ENCODE measurements around the gene SLC47A2.

The SLC47A2 gene

DNA sequence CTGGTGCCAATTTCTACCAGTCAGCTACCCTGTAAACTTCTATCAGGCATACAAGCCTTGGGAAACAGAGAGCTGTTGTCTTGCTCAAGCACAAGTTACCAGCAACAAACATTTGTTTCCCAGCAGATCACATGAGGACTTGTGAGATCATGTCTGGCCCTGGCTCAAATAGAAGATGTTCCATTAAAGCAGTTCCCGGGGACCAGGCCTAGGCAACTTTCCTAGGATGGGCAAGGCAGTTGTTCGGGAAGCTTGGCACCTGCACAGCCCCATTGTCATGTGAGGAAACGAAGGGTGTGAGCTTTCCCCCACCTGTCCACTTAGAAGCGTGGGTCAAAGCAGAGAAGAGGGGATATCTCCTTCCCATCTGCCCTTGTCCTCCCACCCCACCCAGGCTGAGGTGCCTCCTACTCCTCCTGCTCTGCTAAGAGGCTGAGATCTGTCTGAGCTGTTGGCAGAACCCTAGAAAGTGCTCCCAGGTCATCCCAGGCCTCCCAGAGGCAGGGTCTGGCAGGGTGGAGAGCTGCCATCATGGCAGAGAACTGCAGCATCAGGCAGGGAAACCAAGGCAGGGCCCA, 11.2 kb upstream of the SLC47A2 start:
- Histone ChIP-seq H3K27me3 (ENCODE audit: low read depth, low read length) (no peaks in the 10 kb centered on the region), H3K4me1 (ENCODE audit: low read length) (no peaks in the 10 kb centered on the region), H4K20me1 (ENCODE audit: insufficient read depth, low read length) (no peaks in the 10 kb centered on the region), H2AFZ (ENCODE audit: low read depth, low read length) (no peak overlapping the region), H3K4me3 (ENCODE audit: low read length) (no peak overlapping the region), H3K27ac (ENCODE audit: low read length) (no peak overlapping the region), H3K9ac (ENCODE audit: low read length) (no peak overlapping the region), H3K4me2 (ENCODE audit: low read length) (no peak overlapping the region), H3K79me2 (ENCODE audit: low read length) (no peaks in the 10 kb centered on the region), H3K9me3 (ENCODE audit: insufficient read depth, low read length) (no peaks in the 10 kb centered on the region), H3K36me3 (replicated peaks; ENCODE audit: low read depth, low read length) (no peaks in the 10 kb centered on the region)
- no peak for TF ChIP-seq EZH2phosphoT487 (IDR thresholded peaks at IDR 0.05; ENCODE audit: low read depth)

GRCh38 chr17:19726631-19727376, 10.4 kb upstream of the SLC47A2 start:
- no peak for TF ChIP-seq EZH2phosphoT487 (IDR thresholded peaks at IDR 0.05; ENCODE audit: low read depth)
- no peak for TF ChIP-seq CTCF (IDR thresholded peaks at IDR 0.05; ENCODE audit: low read depth, low read length)
- no peaks in the 10 kb centered on the region for H4K20me1 ChIP-seq (ENCODE audit: insufficient read depth, low read length)
- H3K4me3 ChIP-seq (ENCODE audit: low read length) = no peak overlapping the region
- no peaks in the 10 kb centered on the region for H3K4me1 ChIP-seq (ENCODE audit: low read length)
- no peaks in the 10 kb centered on the region for H3K79me2 ChIP-seq (ENCODE audit: low read length)
- H2AFZ ChIP-seq (ENCODE audit: low read depth, low read length) = no peak overlapping the region
- H3K9ac ChIP-seq (ENCODE audit: low read length) = no peak overlapping the region
- no peaks in the 10 kb centered on the region for H3K9me3 ChIP-seq (ENCODE audit: insufficient read depth, low read length)
- H3K27me3 ChIP-seq (ENCODE audit: low read depth, low read length) = no peaks in the 10 kb centered on the region
- no peak overlapping the region for H3K4me2 ChIP-seq (ENCODE audit: low read length)
- no peaks in the 10 kb centered on the region for H3K36me3 ChIP-seq (replicated peaks; ENCODE audit: low read depth, low read length)
- H3K27ac ChIP-seq (ENCODE audit: low read length) = no peak overlapping the region

DNA sequence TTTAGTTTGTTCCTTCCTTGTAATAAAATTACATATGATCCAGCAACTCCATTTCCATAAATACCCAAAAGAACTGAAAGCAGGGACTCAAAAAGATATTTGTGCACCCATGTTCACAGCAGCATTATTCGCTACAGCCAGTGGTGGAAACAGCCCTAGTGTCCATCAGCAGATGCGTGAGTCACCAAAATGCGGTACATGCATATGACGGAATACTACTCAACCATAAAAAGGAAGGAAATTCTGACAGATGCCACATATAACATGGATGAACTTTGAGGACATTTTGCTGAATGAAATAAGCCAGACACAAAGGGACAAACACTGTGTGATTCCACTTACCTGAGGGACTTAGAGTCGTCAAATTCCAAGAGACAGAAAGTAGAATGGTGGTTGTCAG, 9.1 kb upstream of the SLC47A2 start:
- H3K27me3 ChIP-seq (ENCODE audit: low read depth, low read length) = no peaks in the 10 kb centered on the region
- no peaks in the 10 kb centered on the region for H3K9me3 ChIP-seq (ENCODE audit: insufficient read depth, low read length)
- H3K4me2 ChIP-seq (ENCODE audit: low read length) = no peak overlapping the region
- H3K9ac ChIP-seq (ENCODE audit: low read length) = no peak overlapping the region
- H4K20me1 ChIP-seq (ENCODE audit: insufficient read depth, low read length) = no peaks in the 10 kb centered on the region
- no peaks in the 10 kb centered on the region for H3K79me2 ChIP-seq (ENCODE audit: low read length)
- no peak overlapping the region for H3K27ac ChIP-seq (ENCODE audit: low read length)
- no peak overlapping the region for H3K4me3 ChIP-seq (ENCODE audit: low read length)
- H3K36me3 ChIP-seq (replicated peaks; ENCODE audit: low read depth, low read length) = no peaks in the 10 kb centered on the region
- TF ChIP-seq CTCF (IDR thresholded peaks at IDR 0.05; ENCODE audit: low read depth, low read length) (no peak), EZH2phosphoT487 (IDR thresholded peaks at IDR 0.05; ENCODE audit: low read depth) (no peak)
- H2AFZ ChIP-seq (ENCODE audit: low read depth, low read length) = no peak overlapping the region
- H3K4me1 ChIP-seq (ENCODE audit: low read length) = no peaks in the 10 kb centered on the region

DNA sequence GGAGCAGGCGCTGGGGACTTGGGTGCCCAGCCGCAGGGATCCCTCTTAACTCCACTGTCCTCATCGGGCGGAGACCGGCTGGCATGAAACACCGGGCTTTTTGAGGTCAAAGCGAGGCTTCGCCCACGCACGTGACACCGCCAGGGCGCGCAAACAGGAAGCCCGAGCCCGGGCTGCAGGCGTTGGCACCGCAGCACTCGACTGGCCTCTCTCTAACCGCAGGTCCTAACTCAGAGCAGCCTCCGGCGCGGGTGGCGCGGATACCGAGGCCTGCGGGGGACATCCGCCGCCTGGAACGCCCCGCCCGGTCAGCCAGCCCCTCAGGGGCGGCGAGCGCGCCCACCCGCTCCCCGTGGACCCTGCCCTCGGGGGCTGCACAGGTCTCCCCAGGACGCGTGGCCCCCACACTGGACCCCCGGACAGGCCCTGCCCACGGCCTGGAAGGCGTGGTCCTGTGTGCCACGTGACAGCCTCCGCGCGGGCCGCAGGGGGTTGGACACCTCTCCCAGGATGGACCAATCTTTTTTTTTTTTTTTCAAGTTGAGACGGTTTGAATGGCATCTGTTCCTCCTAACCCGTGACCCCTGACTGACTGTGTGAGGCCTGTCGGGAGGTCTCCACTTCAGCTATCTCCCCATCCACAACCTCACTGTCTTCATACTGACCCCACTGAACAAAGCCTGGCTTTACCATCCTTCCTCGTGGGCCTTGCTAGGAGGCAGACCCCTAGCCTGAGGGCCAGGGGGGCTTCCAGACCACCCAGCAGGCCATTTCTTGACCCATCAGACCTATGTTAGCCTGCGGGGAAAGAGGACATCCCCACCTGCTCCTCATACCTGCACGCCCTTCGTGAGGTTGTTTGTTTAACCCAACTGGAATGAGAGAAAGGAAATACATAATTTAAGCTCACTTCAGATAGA, 8.4 kb upstream of the SLC47A2 start:
- Histone ChIP-seq H3K9ac (ENCODE audit: low read length) (no peak overlapping the region), H3K4me3 (ENCODE audit: low read length) (no peak overlapping the region), H3K4me1 (ENCODE audit: low read length) (no peaks in the 10 kb centered on the region), H2AFZ (ENCODE audit: low read depth, low read length) (no peak overlapping the region), H3K27ac (ENCODE audit: low read length) (no peak overlapping the region), H4K20me1 (ENCODE audit: insufficient read depth, low read length) (no peaks in the 10 kb centered on the region), H3K79me2 (ENCODE audit: low read length) (no peaks in the 10 kb centered on the region), H3K9me3 (ENCODE audit: insufficient read depth, low read length) (no peaks in the 10 kb centered on the region), H3K36me3 (replicated peaks; ENCODE audit: low read depth, low read length) (no peaks in the 10 kb centered on the region), H3K4me2 (ENCODE audit: low read length) (no peak overlapping the region), H3K27me3 (ENCODE audit: low read depth, low read length) (no peaks in the 10 kb centered on the region)
- no peak for TF ChIP-seq EZH2phosphoT487 (IDR thresholded peaks at IDR 0.05; ENCODE audit: low read depth)
- TF ChIP-seq CTCF (IDR thresholded peaks at IDR 0.05; ENCODE audit: low read depth, low read length) = no peak
